BLaER1 treated with 17β-estradiol and CSF1 and Interleukin-3, amounts not matched to agents 10 nM and 100 nM (cell line): ENCODE data around the gene PODN.

Experiments
- H3K27ac ChIP-seq, 11 experiments: shearing (Covaris generic); formaldehyde crosslinking; 2 replicates each; pipeline ENCODE4 v1.8.1; 2022
- H3K27me3 ChIP-seq, 11 experiments: shearing (Covaris generic); formaldehyde crosslinking; 2 replicates each; pipeline ENCODE4 v1.8.1; 2022
- H3K36me3 ChIP-seq, 11 experiments: shearing (Covaris generic); formaldehyde crosslinking; 2 replicates each; pipeline ENCODE4 v1.8.1; 2022
- H3K4me1 ChIP-seq, 10 experiments: shearing (Covaris generic); formaldehyde crosslinking; 2 replicates each; pipeline ENCODE4 v1.8.1; 2022
- H3K4me2 ChIP-seq, 11 experiments: shearing (Covaris generic); formaldehyde crosslinking; 2 replicates each; pipeline ENCODE4 v1.8.1; 2022
- H3K4me3 ChIP-seq, 10 experiments: shearing (Covaris generic); formaldehyde crosslinking; 2 replicates each; pipeline ENCODE4 v1.8.1; 2022
- H3K9ac ChIP-seq, 11 experiments: shearing (Covaris generic); formaldehyde crosslinking; 2 replicates each; pipeline ENCODE4 v1.8.1; 2022
- H3K9me3 ChIP-seq, 11 experiments: shearing (Covaris generic); formaldehyde crosslinking; replicated peaks in 1 of 11; 2 replicates each; pipeline ENCODE4 v1.8.1; 2022
- H4K20me1 ChIP-seq, 11 experiments: shearing (Covaris generic); formaldehyde crosslinking; 2 replicates each; pipeline ENCODE4 v1.8.1; 2022
- Cebpa-rat ChIP-seq, 11 experiments: shearing (Covaris generic); IDR thresholded peaks; 2 replicates each; pipeline ENCODE4 v1.8.1; 2022

The PODN gene

GRCh38 chr1:53061859-53062707 is at the start of gene PODN:
Gene PODN, plus strand, starts transcription at chr1:53062213. Its CDS starts 7,643 bp downstream, at chr1:53069856.
- H3K27me3 ChIP-seq: peaks cover 46 to 66% (median 60%) of the 10 kb centered on the region in 11 experiments
- no peak within 1 kb of the TSS for H3K27ac ChIP-seq
- no peaks in the 10 kb centered on the region for H3K36me3 ChIP-seq
- peaks cover 0 to 9% (median 0%) of the 10 kb centered on the region in 11 experiments; a peak in 2 of 22 replicates for H4K20me1 ChIP-seq
- H3K4me3 ChIP-seq: no peak within 1 kb of the TSS
- no peak within 1 kb of the TSS for H3K4me2 ChIP-seq
- peaks cover 0 to 16% (median 0%) of the 10 kb centered on the region in 11 experiments; a peak in 5 of 22 replicates for H3K9me3 ChIP-seq
- no peak within 1 kb of the TSS for H3K9ac ChIP-seq
- no peaks in the 10 kb centered on the region for H3K4me1 ChIP-seq
- no peak for TF ChIP-seq Cebpa-rat (IDR thresholded peaks at IDR 0.05)

GRCh38 chr1:53014791-53015507 is 47.1 kb upstream of the PODN start:
- H4K20me1 ChIP-seq: no peaks in the 10 kb centered on the region; a peak in 3 of 22 replicates
- no peak for TF ChIP-seq Cebpa-rat (IDR thresholded peaks at IDR 0.05)
- peak overlapping the region; percentile 18 to 60 (median 51); a peak in 20 of 22 replicates for H3K27ac ChIP-seq
- peak overlapping the region; percentile 62 to 84 (median 75) for H3K9ac ChIP-seq
- H3K4me1 ChIP-seq: peaks cover 10 to 22% (median 16%) of the 10 kb centered on the region in 10 experiments; a peak in 19 of 20 replicates
- no peaks in the 10 kb centered on the region for H3K27me3 ChIP-seq
- peak overlapping the region; percentile 71 to 79 (median 74) for H3K4me3 ChIP-seq
- H3K4me2 ChIP-seq: peak overlapping the region; percentile 82 to 99 (median 89)
- 0 out of 22 replicates have a peak, but pooled peaks cover 0 to 4% (median 0%) of the 10 kb centered on the region in 11 experiments for H3K9me3 ChIP-seq
- peaks cover 5 to 22% (median 14%) of the 10 kb centered on the region in 11 experiments; a peak in 18 of 22 replicates for H3K36me3 ChIP-seq

- H3K4me1 ChIP-seq: peaks cover 10 to 22% (median 16%) of the 10 kb centered on the region in 10 experiments; a peak in 19 of 20 replicates
- H3K9ac ChIP-seq: peak overlapping the region; percentile 62 to 84 (median 75)
- H3K9me3 ChIP-seq: 0 out of 22 replicates have a peak, but pooled peaks cover 0 to 4% (median 0%) of the 10 kb centered on the region in 11 experiments
- peaks cover 5 to 22% (median 14%) of the 10 kb centered on the region in 11 experiments; a peak in 18 of 22 replicates for H3K36me3 ChIP-seq
- H4K20me1 ChIP-seq: no peaks in the 10 kb centered on the region; a peak in 3 of 22 replicates
- no peaks in the 10 kb centered on the region for H3K27me3 ChIP-seq
- H3K27ac ChIP-seq: peak overlapping the region in 10 of 11 experiments; percentile 33 to 60 (median 52); a peak in 15 of 22 replicates
- peak overlapping the region; percentile 82 to 99 (median 89) for H3K4me2 ChIP-seq
- TF ChIP-seq Cebpa-rat (IDR thresholded peaks at IDR 0.05): no peak
- peak overlapping the region; percentile 71 to 79 (median 74) for H3K4me3 ChIP-seq
Measured at GRCh38 chr1:53015508-53015860, 46.5 kb upstream of the PODN start.

GRCh38 chr1:53016705-53017104 is 45.3 kb upstream of the PODN start:
- Histone ChIP-seq H4K20me1 (peaks cover 0 to 5% (median 0%) of the 10 kb centered on the region in 11 experiments; a peak in 3 of 22 replicates), H3K4me1 (peaks cover 10 to 22% (median 16%) of the 10 kb centered on the region in 10 experiments; a peak in 19 of 20 replicates), H3K27ac (no peak overlapping the region), H3K36me3 (peaks cover 5 to 28% (median 16%) of the 10 kb centered on the region in 11 experiments; a peak in 18 of 22 replicates), H3K4me3 (no peak overlapping the region), H3K27me3 (no peaks in the 10 kb centered on the region), H3K4me2 (peak overlapping the region; percentile 82 to 99 (median 89); a peak in 17 of 22 replicates), H3K9me3 (0 out of 22 replicates have a peak, but pooled peaks cover 0 to 4% (median 0%) of the 10 kb centered on the region in 11 experiments), H3K9ac (no peak overlapping the region)
- no peak for TF ChIP-seq Cebpa-rat (IDR thresholded peaks at IDR 0.05)

GRCh38 chr1:53020588-53020987 is 41.4 kb upstream of the PODN start:
- H3K9ac ChIP-seq: no peak overlapping the region
- no peak overlapping the region for H3K4me3 ChIP-seq
- H3K9me3 ChIP-seq: 0 out of 22 replicates have a peak, but pooled peaks cover 0 to 4% (median 0%) of the 10 kb centered on the region in 11 experiments
- peaks cover 0 to 32% (median 14%) of the 10 kb centered on the region in 11 experiments; a peak in 12 of 22 replicates for H4K20me1 ChIP-seq
- no peak overlapping the region for H3K4me2 ChIP-seq
- peaks cover 8 to 14% (median 12%) of the 10 kb centered on the region in 10 experiments; a peak in 19 of 20 replicates for H3K4me1 ChIP-seq
- peaks cover 5 to 28% (median 19%) of the 10 kb centered on the region in 11 experiments; a peak in 18 of 22 replicates for H3K36me3 ChIP-seq
- no peak for TF ChIP-seq Cebpa-rat (IDR thresholded peaks at IDR 0.05)
- no peak overlapping the region for H3K27ac ChIP-seq
- no peaks in the 10 kb centered on the region for H3K27me3 ChIP-seq

- H4K20me1 ChIP-seq: peaks cover 0 to 46% (median 14%) of the 10 kb centered on the region in 11 experiments; a peak in 12 of 22 replicates
- H3K4me2 ChIP-seq: no peak overlapping the region
- H3K9me3 ChIP-seq: 0 out of 22 replicates have a peak, but pooled peaks cover 0 to 4% (median 0%) of the 10 kb centered on the region in 11 experiments
- no peak overlapping the region for H3K9ac ChIP-seq
- no peak overlapping the region for H3K27ac ChIP-seq
- TF ChIP-seq Cebpa-rat (IDR thresholded peaks at IDR 0.05): no peak
- H3K4me3 ChIP-seq: no peak overlapping the region
- no peaks in the 10 kb centered on the region for H3K4me1 ChIP-seq
- no peaks in the 10 kb centered on the region for H3K27me3 ChIP-seq
- H3K36me3 ChIP-seq: peaks cover 5 to 39% (median 22%) of the 10 kb centered on the region in 11 experiments; a peak in 19 of 22 replicates
Measured at GRCh38 chr1:53022179-53022578, 39.8 kb upstream of the PODN start.

- Histone ChIP-seq H3K36me3 (peaks cover under 1 to 39% (median 18%) of the 10 kb centered on the region in 11 experiments; a peak in 17 of 22 replicates), H3K4me1 (no peaks in the 10 kb centered on the region), H3K27ac (no peak overlapping the region), H3K4me3 (no peak overlapping the region), H3K27me3 (no peaks in the 10 kb centered on the region), H3K4me2 (no peak overlapping the region), H3K9me3 (0 out of 22 replicates have a peak, but pooled peaks cover 0 to under 1% (median 0%) of the 10 kb centered on the region in 11 experiments), H4K20me1 (peaks cover 0 to 46% (median 14%) of the 10 kb centered on the region in 11 experiments; a peak in 12 of 22 replicates), H3K9ac (no peak overlapping the region)
- no peak for TF ChIP-seq Cebpa-rat (IDR thresholded peaks at IDR 0.05)
Measured at GRCh38 chr1:53023546-53023945, 38.5 kb upstream of the PODN start.

GRCh38 chr1:53024117-53024516 is 37.9 kb upstream of the PODN start:
- Histone ChIP-seq H3K27me3 (no peaks in the 10 kb centered on the region), H3K4me3 (no peak overlapping the region), H3K27ac (no peak overlapping the region), H3K9ac (no peak overlapping the region), H4K20me1 (peaks cover 0 to 46% (median 14%) of the 10 kb centered on the region in 11 experiments; a peak in 12 of 22 replicates), H3K4me1 (no peaks in the 10 kb centered on the region), H3K36me3 (peaks cover 1 to 39% (median 20%) of the 10 kb centered on the region in 11 experiments; a peak in 21 of 22 replicates), H3K4me2 (no peak overlapping the region), H3K9me3 (no peaks in the 10 kb centered on the region)
- no peak for TF ChIP-seq Cebpa-rat (IDR thresholded peaks at IDR 0.05)
